ENCODE data around the gene INIP. TPM values are rescaled to one million over a fixed set of nuclear protein-coding genes. Genes with fewer than 3 reads are reported as not detected.

The INIP gene
- polyA plus RNA-seq, 1 donor from 2014 or later, result 64.7 TPM

- H3K4me2 ChIP-seq (ENCODE audit: low read length), result no peak overlapping the region
- peaks cover 15% of the 10 kb centered on the region for H3K79me2 ChIP-seq (replicated peaks; ENCODE audit: insufficient read depth, low read length)
- no peak overlapping the region for H3K9ac ChIP-seq (ENCODE audit: low read length)
Measured at GRCh38 chr9:112719241-112719691, 1.3 kb upstream of the INIP start.

GRCh38 chr9:112712678-112713077, 5.2 kb downstream of the INIP start:
- H3K79me2 ChIP-seq (replicated peaks; ENCODE audit: insufficient read depth, low read length), result peaks cover 35% of the 10 kb centered on the region
- no peak for TF ChIP-seq EZH2 (IDR thresholded peaks at IDR 0.05; ENCODE audit: borderline replicate concordance, insufficient read depth, low read length, poor library complexity, severe bottlenecking)

More at GRCh38 chr9:112719241-112719691, 1.3 kb upstream of the INIP start:
- Histone ChIP-seq H3K4me3 (ENCODE audit: low read length) (no peak overlapping the region), H3K36me3 (ENCODE audit: insufficient read depth, low read length) (no peaks in the 10 kb centered on the region), H4K20me1 (ENCODE audit: insufficient read depth) (no peaks in the 10 kb centered on the region), H3K9me3 (ENCODE audit: low read length) (no peaks in the 10 kb centered on the region), H3K9me2 (ENCODE audit: insufficient read depth, low read length) (no peaks in the 10 kb centered on the region), H3K27me3 (ENCODE audit: insufficient read depth, low read depth, low read length) (no peaks in the 10 kb centered on the region), H3K27ac (ENCODE audit: low read length) (no peak overlapping the region), H3F3A (ENCODE audit: insufficient read depth, low read length, poor library complexity, severe bottlenecking) (no peaks in the 10 kb centered on the region), H2AFZ (ENCODE audit: low read depth, low read length) (no peak overlapping the region)
- TF ChIP-seq POLR2AphosphoS5 (IDR thresholded peaks at IDR 0.05) (no peak), EZH2 (IDR thresholded peaks at IDR 0.05; ENCODE audit: borderline replicate concordance, insufficient read depth, low read length, poor library complexity, severe bottlenecking) (no peak), REST (IDR thresholded peaks at IDR 0.05; ENCODE audit: borderline replicate concordance) (no peak), EP300 (conservative IDR thresholded peaks at IDR 0.05; ENCODE audit: poor library complexity, severe bottlenecking) (no peak), SMC3 (conservative IDR thresholded peaks at IDR 0.05; ENCODE audit: poor library complexity) (no peak), RAD21 (conservative IDR thresholded peaks at IDR 0.05) (no peak), CTCF (IDR thresholded peaks at IDR 0.05; ENCODE audit: poor library complexity, severe bottlenecking) (no peak), TAF1 (IDR thresholded peaks at IDR 0.05; ENCODE audit: low read depth) (no peak), MXI1 (conservative IDR thresholded peaks at IDR 0.05; ENCODE audit: poor library complexity, severe bottlenecking) (no peak)

More at GRCh38 chr9:112712678-112713077, 5.2 kb downstream of the INIP start:
- H3F3A ChIP-seq (ENCODE audit: insufficient read depth, low read length, poor library complexity, severe bottlenecking), result no peaks in the 10 kb centered on the region
- H3K9me2 ChIP-seq (ENCODE audit: insufficient read depth, low read length), result no peaks in the 10 kb centered on the region
- H3K27me3 ChIP-seq (ENCODE audit: insufficient read depth, low read depth, low read length), result no peaks in the 10 kb centered on the region
- no peaks in the 10 kb centered on the region for H4K20me1 ChIP-seq (ENCODE audit: insufficient read depth)
- H3K27ac ChIP-seq (ENCODE audit: low read length), result no peak overlapping the region
- no peak overlapping the region for H3K4me2 ChIP-seq (ENCODE audit: low read length)
- H3K9me3 ChIP-seq (ENCODE audit: low read length), result no peaks in the 10 kb centered on the region
- no peak overlapping the region for H3K4me3 ChIP-seq (ENCODE audit: low read length)
- H3K9ac ChIP-seq (ENCODE audit: low read length), result no peak overlapping the region
- H2AFZ ChIP-seq (ENCODE audit: low read depth, low read length), result no peak overlapping the region
- H3K36me3 ChIP-seq (ENCODE audit: insufficient read depth, low read length), result no peaks in the 10 kb centered on the region
